ENCODE results near the gene CACNB4.
A peak's percentile ranks its signal among the peaks of the same experiment; 100 is the strongest.
"Not testable (repeated sequence)": the region's sequence is repeated elsewhere in the genome, so short reads cannot be mapped to it uniquely, and the experiment has no call there.

The CACNB4 gene

GRCh38 chr2:151878655-151879563 lies 219.9 kb downstream of the CACNB4 start:
- H3K9me3 ChIP-seq (ENCODE audit: control insufficient read depth, low read length) = peaks cover 5% of the 10 kb centered on the region
- 83 to 96% methylated on average over 1 to 2 of the region's 2 CpGs for WGBS, 2 experiments (ENCODE audit: insufficient coverage in 2 of 2)
- no peak overlapping the region for H3K4me3 ChIP-seq (ENCODE audit: extremely low read depth, insufficient read depth, low read length, poor library complexity, severe bottlenecking)
- H3K36me3 ChIP-seq (ENCODE audit: control insufficient read depth, insufficient read depth, low read length) = no peaks in the 10 kb centered on the region
- H3K4me1 ChIP-seq (ENCODE audit: control insufficient read depth, insufficient read depth, low read length, poor library complexity, severe bottlenecking) = peaks cover 20% of the 10 kb centered on the region
- peak overlapping the region; percentile 87 for H3K27ac ChIP-seq (ENCODE audit: low read depth, low read length, severe bottlenecking)

- Histone ChIP-seq H3K4me3 (ENCODE audit: extremely low read depth, insufficient read depth, low read length, poor library complexity, severe bottlenecking) (no peak overlapping the region), H3K36me3 (ENCODE audit: control insufficient read depth, insufficient read depth, low read length) (no peaks in the 10 kb centered on the region), H3K4me1 (ENCODE audit: control insufficient read depth, insufficient read depth, low read length, poor library complexity, severe bottlenecking) (peaks cover 20% of the 10 kb centered on the region), H3K27ac (ENCODE audit: low read depth, low read length, severe bottlenecking) (peak overlapping the region; percentile 87), H3K9me3 (ENCODE audit: control insufficient read depth, low read length) (peaks cover 5% of the 10 kb centered on the region)
Observed at GRCh38 chr2:151878204-151878603, 220.6 kb downstream of the CACNB4 start.

- H3K4me1 ChIP-seq (ENCODE audit: control insufficient read depth, insufficient read depth, low read length, poor library complexity, severe bottlenecking) = peaks cover 17% of the 10 kb centered on the region
- not testable (repeated sequence) for H3K9me3 ChIP-seq (ENCODE audit: control insufficient read depth, low read length); H3K27ac ChIP-seq (ENCODE audit: low read depth, low read length, severe bottlenecking); H3K4me3 ChIP-seq (ENCODE audit: extremely low read depth, insufficient read depth, low read length, poor library complexity, severe bottlenecking); H3K36me3 ChIP-seq (ENCODE audit: control insufficient read depth, insufficient read depth, low read length)
- 70 to 75% methylated on average over 2 to 4 of the region's 34 CpGs for WGBS, 2 experiments (ENCODE audit: insufficient coverage in 2 of 2)
Observed at GRCh38 chr2:151875631-151876030, 223.2 kb downstream of the CACNB4 start.

- Histone ChIP-seq H3K9me3 (ENCODE audit: control insufficient read depth, low read length) (peaks cover 5% of the 10 kb centered on the region), H3K4me3 (ENCODE audit: extremely low read depth, insufficient read depth, low read length, poor library complexity, severe bottlenecking) (no peak overlapping the region), H3K27ac (ENCODE audit: low read depth, low read length, severe bottlenecking) (no peak overlapping the region), H3K4me1 (ENCODE audit: control insufficient read depth, insufficient read depth, low read length, poor library complexity, severe bottlenecking) (no peaks in the 10 kb centered on the region), H3K36me3 (ENCODE audit: control insufficient read depth, insufficient read depth, low read length) (no peaks in the 10 kb centered on the region)
- WGBS, 2 experiments (ENCODE audit: insufficient coverage in 2 of 2) = 90 to 93% methylated on average over 3 of the region's 3 CpGs
Observed at GRCh38 chr2:151872463-151872862, 226.4 kb downstream of the CACNB4 start.

GRCh38 chr2:151869291-151869690 lies 229.6 kb downstream of the CACNB4 start:
- WGBS, 2 experiments (ENCODE audit: insufficient coverage in 2 of 2) = 20 to 90% methylated on average over 1 to 4 of the region's 5 CpGs
- Histone ChIP-seq H3K4me3 (ENCODE audit: extremely low read depth, insufficient read depth, low read length, poor library complexity, severe bottlenecking) (no peak overlapping the region), H3K4me1 (ENCODE audit: control insufficient read depth, insufficient read depth, low read length, poor library complexity, severe bottlenecking) (no peaks in the 10 kb centered on the region), H3K9me3 (ENCODE audit: control insufficient read depth, low read length) (no peaks in the 10 kb centered on the region), H3K36me3 (ENCODE audit: control insufficient read depth, insufficient read depth, low read length) (no peaks in the 10 kb centered on the region), H3K27ac (ENCODE audit: low read depth, low read length, severe bottlenecking) (no peak overlapping the region)

GRCh38 chr2:151862700-151863099 lies 236.1 kb downstream of the CACNB4 start:
- 75 to 93% methylated on average over 1 to 2 of the region's 5 CpGs for WGBS, 2 experiments (ENCODE audit: insufficient coverage in 2 of 2)
- Histone ChIP-seq H3K9me3 (ENCODE audit: control insufficient read depth, low read length) (no peaks in the 10 kb centered on the region), H3K4me3 (ENCODE audit: extremely low read depth, insufficient read depth, low read length, poor library complexity, severe bottlenecking) (no peak overlapping the region), H3K27ac (ENCODE audit: low read depth, low read length, severe bottlenecking) (no peak overlapping the region), H3K4me1 (ENCODE audit: control insufficient read depth, insufficient read depth, low read length, poor library complexity, severe bottlenecking) (no peaks in the 10 kb centered on the region), H3K36me3 (ENCODE audit: control insufficient read depth, insufficient read depth, low read length) (no peaks in the 10 kb centered on the region)

GRCh38 chr2:151861174-151861573 lies 237.7 kb downstream of the CACNB4 start:
- Histone ChIP-seq H3K27ac (ENCODE audit: low read depth, low read length, severe bottlenecking) (no peak overlapping the region), H3K4me1 (ENCODE audit: control insufficient read depth, insufficient read depth, low read length, poor library complexity, severe bottlenecking) (no peaks in the 10 kb centered on the region), H3K9me3 (ENCODE audit: control insufficient read depth, low read length) (no peaks in the 10 kb centered on the region), H3K4me3 (ENCODE audit: extremely low read depth, insufficient read depth, low read length, poor library complexity, severe bottlenecking) (no peak overlapping the region), H3K36me3 (ENCODE audit: control insufficient read depth, insufficient read depth, low read length) (no peaks in the 10 kb centered on the region)
- WGBS, 2 experiments (ENCODE audit: insufficient coverage in 2 of 2) = 91 to 96% methylated on average over 3 of the region's 4 CpGs

- H3K27ac ChIP-seq (ENCODE audit: low read depth, low read length, severe bottlenecking) = no peak overlapping the region
Observed at GRCh38 chr2:151860613-151861146, 238.2 kb downstream of the CACNB4 start.

GRCh38 chr2:151860210-151860609 lies 238.6 kb downstream of the CACNB4 start:
- Histone ChIP-seq H3K4me3 (ENCODE audit: extremely low read depth, insufficient read depth, low read length, poor library complexity, severe bottlenecking) (no peak overlapping the region), H3K4me1 (ENCODE audit: control insufficient read depth, insufficient read depth, low read length, poor library complexity, severe bottlenecking) (no peaks in the 10 kb centered on the region), H3K36me3 (ENCODE audit: control insufficient read depth, insufficient read depth, low read length) (no peaks in the 10 kb centered on the region), H3K9me3 (ENCODE audit: control insufficient read depth, low read length) (no peaks in the 10 kb centered on the region), H3K27ac (ENCODE audit: low read depth, low read length, severe bottlenecking) (no peak overlapping the region)
- 76 to 86% methylated on average over 4 of the region's 4 CpGs for WGBS, 2 experiments (ENCODE audit: insufficient coverage in 2 of 2)

More at GRCh38 chr2:151860613-151861146, 238.2 kb downstream of the CACNB4 start:
- Histone ChIP-seq H3K36me3 (ENCODE audit: control insufficient read depth, insufficient read depth, low read length) (no peaks in the 10 kb centered on the region), H3K4me3 (ENCODE audit: extremely low read depth, insufficient read depth, low read length, poor library complexity, severe bottlenecking) (no peak overlapping the region), H3K9me3 (ENCODE audit: control insufficient read depth, low read length) (no peaks in the 10 kb centered on the region), H3K4me1 (ENCODE audit: control insufficient read depth, insufficient read depth, low read length, poor library complexity, severe bottlenecking) (no peaks in the 10 kb centered on the region)
- WGBS, 2 experiments (ENCODE audit: insufficient coverage in 2 of 2) = 90 to 97% methylated on average over 5 of the region's 5 CpGs

- no peak overlapping the region for H3K27ac ChIP-seq (ENCODE audit: low read depth, low read length, severe bottlenecking)
- no peaks in the 10 kb centered on the region for H3K4me1 ChIP-seq (ENCODE audit: control insufficient read depth, insufficient read depth, low read length, poor library complexity, severe bottlenecking)
- no peak overlapping the region for H3K4me3 ChIP-seq (ENCODE audit: extremely low read depth, insufficient read depth, low read length, poor library complexity, severe bottlenecking)
- no peaks in the 10 kb centered on the region for H3K36me3 ChIP-seq (ENCODE audit: control insufficient read depth, insufficient read depth, low read length)
- no peaks in the 10 kb centered on the region for H3K9me3 ChIP-seq (ENCODE audit: control insufficient read depth, low read length)
Observed at GRCh38 chr2:151857650-151858049, 241.2 kb downstream of the CACNB4 start.

GRCh38 chr2:151855111-151855510 lies 243.7 kb downstream of the CACNB4 start:
- Histone ChIP-seq H3K27ac (ENCODE audit: low read depth, low read length, severe bottlenecking) (no peak overlapping the region), H3K36me3 (ENCODE audit: control insufficient read depth, insufficient read depth, low read length) (no peaks in the 10 kb centered on the region), H3K4me3 (ENCODE audit: extremely low read depth, insufficient read depth, low read length, poor library complexity, severe bottlenecking) (no peak overlapping the region), H3K9me3 (ENCODE audit: control insufficient read depth, low read length) (no peaks in the 10 kb centered on the region), H3K4me1 (ENCODE audit: control insufficient read depth, insufficient read depth, low read length, poor library complexity, severe bottlenecking) (no peaks in the 10 kb centered on the region)
- WGBS, 2 experiments (ENCODE audit: insufficient coverage in 2 of 2) = no CpG with 5 or more reads among the region's 3 CpGs
